ENCODE results near the gene HOXA7. TPM values are rescaled to one million over a fixed set of nuclear protein-coding genes. Genes with fewer than 3 reads are reported as not detected.

The HOXA7 gene
- total RNA-seq, 1 donor from 2014 or later = not detected

DNA sequence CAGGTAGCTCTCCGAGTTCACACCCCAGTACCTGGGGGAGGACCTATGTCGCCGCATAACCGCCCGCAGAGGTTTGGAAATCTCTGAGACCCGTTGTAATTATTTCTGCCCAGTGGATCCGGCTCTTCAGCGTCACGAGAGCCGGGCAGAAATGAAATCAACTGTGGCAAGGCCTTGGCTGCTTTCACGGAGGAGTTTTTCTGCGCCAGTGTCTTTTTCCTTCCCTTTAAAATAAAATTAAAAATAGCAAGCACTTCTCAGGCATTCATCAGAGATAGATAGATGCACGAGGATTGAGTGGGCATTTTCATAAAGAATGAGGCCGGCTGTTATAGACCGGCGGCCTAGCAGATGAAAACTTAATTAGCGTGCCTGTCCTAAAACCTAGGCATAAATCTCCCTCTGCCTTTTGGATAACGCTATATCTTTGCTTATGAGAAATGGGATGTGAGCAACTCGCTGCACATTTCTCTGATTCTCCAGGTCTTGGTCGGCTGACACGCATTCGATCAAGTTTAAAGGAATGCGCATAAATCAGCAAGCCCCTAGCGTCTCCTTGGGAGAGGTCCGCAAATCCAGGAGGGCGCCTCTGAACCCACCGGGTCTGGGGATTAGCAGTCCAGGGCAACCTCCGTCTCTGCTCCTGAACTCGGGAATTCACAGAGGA, 37.0 kb upstream of the HOXA7 start:
- Mint-ChIP-seq H3K36me3 (ENCODE audit: low read depth) (no peaks in the 10 kb centered on the region), H3K27me3 (peaks cover 74% of the 10 kb centered on the region), H3K9me3 (no peaks in the 10 kb centered on the region), H3K4me3 (peak overlapping the region; percentile 11), H3K27ac (no peak overlapping the region), H3K4me1 (peaks cover 25% of the 10 kb centered on the region)
- POLR2A ChIA-PET = no interaction called here
- intact Hi-C loops (cut with micrococcal nuclease) = loop anchor here (10.0 kb wide), 2 partner anchors 1081 to 1761 kb away; partner anchors contain the start of gene TRIL
- CTCF ChIA-PET = interaction anchor here (0.8 to 3.3 kb wide), 4 partner anchors 12 to 900 kb away, joined by 3 to 16 read pairs (median 4); no protein-coding TSS in a partner anchor
- TF ChIP-seq, protein P1, sequence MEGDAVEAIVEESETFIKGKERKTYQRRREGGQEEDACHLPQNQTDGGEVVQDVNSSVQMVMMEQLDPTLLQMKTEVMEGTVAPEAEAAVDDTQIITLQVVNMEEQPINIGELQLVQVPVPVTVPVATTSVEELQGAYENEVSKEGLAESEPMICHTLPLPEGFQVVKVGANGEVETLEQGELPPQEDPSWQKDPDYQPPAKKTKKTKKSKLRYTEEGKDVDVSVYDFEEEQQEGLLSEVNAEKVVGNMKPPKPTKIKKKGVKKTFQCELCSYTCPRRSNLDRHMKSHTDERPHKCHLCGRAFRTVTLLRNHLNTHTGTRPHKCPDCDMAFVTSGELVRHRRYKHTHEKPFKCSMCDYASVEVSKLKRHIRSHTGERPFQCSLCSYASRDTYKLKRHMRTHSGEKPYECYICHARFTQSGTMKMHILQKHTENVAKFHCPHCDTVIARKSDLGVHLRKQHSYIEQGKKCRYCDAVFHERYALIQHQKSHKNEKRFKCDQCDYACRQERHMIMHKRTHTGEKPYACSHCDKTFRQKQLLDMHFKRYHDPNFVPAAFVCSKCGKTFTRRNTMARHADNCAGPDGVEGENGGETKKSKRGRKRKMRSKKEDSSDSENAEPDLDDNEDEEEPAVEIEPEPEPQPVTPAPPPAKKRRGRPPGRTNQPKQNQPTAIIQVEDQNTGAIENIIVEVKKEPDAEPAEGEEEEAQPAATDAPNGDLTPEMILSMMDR (IDR thresholded peaks at IDR 0.05) = no peak
- ATAC-seq (ENCODE audit: low read depth) = no peak
- no peak for DNase-seq

DNA sequence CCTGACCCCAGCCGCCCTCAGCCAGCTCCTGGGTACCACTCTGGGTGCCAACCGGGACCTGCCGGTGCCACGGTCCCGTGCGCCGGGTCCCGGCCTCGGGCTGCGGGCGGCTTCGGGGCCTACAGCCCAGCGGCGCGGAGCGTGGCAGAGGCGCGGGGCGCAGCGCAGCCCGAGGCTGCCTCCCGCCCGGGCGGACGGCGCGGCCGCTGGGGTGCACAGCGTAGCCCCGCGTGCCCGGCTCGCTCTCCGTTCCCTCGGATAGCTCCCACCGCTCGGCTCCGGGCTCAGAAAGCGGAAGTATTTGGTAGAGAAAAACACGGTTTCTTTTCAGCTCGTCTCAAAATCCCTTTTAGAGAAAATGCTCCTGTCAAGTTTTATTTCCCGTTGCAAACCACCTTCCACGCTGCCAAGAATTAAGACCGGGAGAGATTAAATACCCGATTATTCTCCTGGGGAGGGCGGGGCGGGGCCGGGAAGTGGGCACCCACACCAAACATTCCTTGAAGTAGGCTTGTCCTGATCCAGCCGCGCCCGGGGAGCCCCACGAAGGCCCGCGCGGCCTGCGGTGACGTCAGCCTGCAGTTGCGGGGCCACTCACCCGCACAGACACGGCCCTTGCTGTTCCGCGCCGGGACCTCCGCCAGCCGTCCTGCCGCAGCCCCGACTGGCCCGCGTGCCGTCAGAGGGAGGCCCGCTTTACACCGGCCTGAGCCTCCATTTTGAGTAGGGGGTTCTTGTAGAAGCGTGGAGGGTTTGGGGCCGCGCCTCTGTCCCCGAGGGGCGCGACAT, 36.3 kb upstream of the HOXA7 start:
- H3K4me1 Mint-ChIP-seq = peaks cover 32% of the 10 kb centered on the region
- TF ChIP-seq, protein P1 (IDR thresholded peaks at IDR 0.05) = no peak
- ChIA-PET POLR2A (interaction anchor here (0.6 to 0.7 kb wide), 4 partner anchors 64 to 1336 kb away, joined by 3 to 6 read pairs (median 4); no protein-coding TSS in a partner anchor), CTCF (interaction anchor here (1.4 kb wide), 1 partner anchor 42 kb away, joined by 3 read pairs; no protein-coding TSS in a partner anchor)
- intact Hi-C loops (cut with micrococcal nuclease) = loop anchor here (10.0 kb wide), 2 partner anchors 1082 to 1762 kb away; partner anchors contain the start of gene TRIL
- ATAC-seq (ENCODE audit: low read depth) = peak; percentile 64
- H3K4me3 Mint-ChIP-seq = peak overlapping the region; percentile 72
- H3K27me3 Mint-ChIP-seq = peaks cover 73% of the 10 kb centered on the region
- no peaks in the 10 kb centered on the region for H3K36me3 Mint-ChIP-seq (ENCODE audit: low read depth)
- peak; percentile 33 for DNase-seq
- peak overlapping the region; percentile 35 for H3K27ac Mint-ChIP-seq
- no peaks in the 10 kb centered on the region for H3K9me3 Mint-ChIP-seq

DNA sequence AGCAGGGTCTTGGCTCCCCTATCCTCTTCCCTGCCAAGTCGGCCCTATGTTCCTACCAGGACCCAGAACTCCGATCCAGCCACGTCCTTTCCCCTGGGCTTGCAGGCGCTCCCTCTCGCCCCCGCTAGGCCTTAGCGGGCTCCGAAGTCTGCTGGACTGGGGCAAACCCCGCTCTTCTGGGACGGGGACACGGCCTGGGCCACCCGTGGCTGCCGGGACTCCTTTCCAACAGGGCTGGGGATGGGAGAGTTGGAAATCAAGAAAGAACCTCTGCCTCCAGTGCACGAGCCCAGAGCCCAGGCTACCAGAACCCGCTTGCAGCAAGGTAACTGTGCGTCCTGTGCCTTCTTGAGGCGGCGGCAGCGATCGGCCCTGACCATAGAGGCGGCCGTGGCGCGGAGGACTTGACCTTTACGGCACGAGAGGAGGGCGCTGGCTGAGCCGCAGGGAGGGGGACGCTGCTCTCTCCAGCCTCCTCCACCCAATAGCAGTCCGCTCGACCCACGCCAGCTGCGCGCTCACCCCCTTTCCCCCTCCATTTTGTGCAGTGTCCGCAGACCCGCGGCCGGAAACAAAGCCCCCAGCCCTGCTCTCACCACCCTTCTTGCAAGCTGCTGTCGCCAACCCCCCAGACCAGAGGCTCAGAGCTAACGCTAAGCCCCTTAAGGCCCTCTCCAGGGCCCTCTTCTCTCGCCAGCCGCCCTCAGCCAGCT, 35.5 kb upstream of the HOXA7 start:
- CTCF ChIA-PET = interaction anchor here (1.4 kb wide), 1 partner anchor 42 kb away, joined by 3 read pairs; no protein-coding TSS in a partner anchor
- TF ChIP-seq, protein P1 (IDR thresholded peaks at IDR 0.05) = no peak
- no peaks in the 10 kb centered on the region for H3K9me3 Mint-ChIP-seq
- ATAC-seq (ENCODE audit: low read depth) (no peak), DNase-seq (peak; percentile 22)
- peak overlapping the region; percentile 35 for H3K27ac Mint-ChIP-seq
- H3K27me3 Mint-ChIP-seq = peaks cover 72% of the 10 kb centered on the region
- no peak overlapping the region for H3K4me3 Mint-ChIP-seq
- peaks cover 33% of the 10 kb centered on the region for H3K4me1 Mint-ChIP-seq
- no peaks in the 10 kb centered on the region for H3K36me3 Mint-ChIP-seq (ENCODE audit: low read depth)
- POLR2A ChIA-PET = interaction anchor here (0.6 to 0.7 kb wide), 4 partner anchors 64 to 1336 kb away, joined by 3 to 6 read pairs (median 4); no protein-coding TSS in a partner anchor
- intact Hi-C loops (cut with micrococcal nuclease) = loop anchor here (10.0 kb wide), 2 partner anchors 1083 to 1763 kb away; partner anchors contain the start of gene TRIL

DNA sequence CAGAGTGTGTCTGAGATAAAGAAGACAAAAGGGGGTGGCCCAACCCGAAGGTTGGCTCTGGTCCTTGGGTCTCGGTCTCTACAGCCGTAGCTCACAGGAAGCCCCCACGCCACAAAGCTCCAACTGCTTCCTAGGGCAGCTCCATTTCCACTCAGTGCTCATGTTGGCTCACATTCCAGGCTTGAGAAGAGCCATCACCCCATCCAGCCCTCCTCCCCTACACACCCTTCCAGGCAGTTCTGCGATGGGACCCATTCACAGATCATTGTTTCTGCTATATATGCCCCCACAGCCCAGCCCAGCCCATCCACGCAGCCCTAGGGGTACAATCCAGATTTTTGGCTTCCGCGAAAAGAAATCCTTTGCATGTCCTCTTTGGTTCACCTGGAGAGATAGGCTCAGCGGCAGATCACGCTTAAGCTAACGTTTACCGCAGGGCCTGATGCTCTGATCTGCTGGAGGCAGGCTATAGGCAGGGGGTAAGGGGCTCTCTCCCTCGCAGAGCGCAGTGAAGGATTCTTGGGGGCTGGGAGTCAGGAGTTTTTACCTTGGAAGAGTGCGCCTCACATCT, 34.8 kb upstream of the HOXA7 start:
- no peak overlapping the region for H3K27ac Mint-ChIP-seq
- H3K4me1 Mint-ChIP-seq = peaks cover 34% of the 10 kb centered on the region
- ChIA-PET POLR2A (interaction anchor here (1.3 kb wide), 1 partner anchor 20 kb away, joined by 3 read pairs; no protein-coding TSS in a partner anchor), CTCF (interaction anchor here (1.2 to 1.9 kb wide), 2 partner anchors 12 to 41 kb away, joined by 5 to 6 read pairs; no protein-coding TSS in a partner anchor)
- peak; percentile 12 for DNase-seq
- no peaks in the 10 kb centered on the region for H3K9me3 Mint-ChIP-seq
- H3K36me3 Mint-ChIP-seq (ENCODE audit: low read depth) = no peaks in the 10 kb centered on the region
- no peak for ATAC-seq (ENCODE audit: low read depth)
- intact Hi-C loops (cut with micrococcal nuclease) = loop anchor here (10.0 kb wide), 2 partner anchors 1084 to 1764 kb away; partner anchors contain the start of gene TRIL
- peaks cover 73% of the 10 kb centered on the region for H3K27me3 Mint-ChIP-seq
- no peak overlapping the region for H3K4me3 Mint-ChIP-seq
- TF ChIP-seq, protein P1 (IDR thresholded peaks at IDR 0.05) = no peak
